NCI-H2107 treated with DMSO at 0.1 percent for 48 hours (cell line): ENCODE results near the gene RHOBTB3.
A peak's percentile ranks its signal among the peaks of the same experiment; 100 is the strongest.
"Not testable (repeated sequence)": the region's sequence is repeated elsewhere in the genome, so short reads cannot be mapped to it uniquely, and the experiment has no call there.

ENCODE experiments used
- DNase-seq: peaks from one replicate; lab custom pipeline; 2025; ENCODE audit not compliant: unreplicated experiment; lab: John Stamatoyannopoulos, UW

RHOBTB3 gene

GRCh38 chr5:95817430-95817829 is 86.3 kb downstream of the RHOBTB3 start:
- peak; percentile 8 for DNase-seq

GRCh38 chr5:95818181-95819147 is 87.3 kb downstream of the RHOBTB3 start:
- no peak for DNase-seq

GRCh38 chr5:95821110-95822021 is 90.2 kb downstream of the RHOBTB3 start:
- no peak for DNase-seq

GRCh38 chr5:95822043-95822541 is 91.0 kb downstream of the RHOBTB3 start:
- peak; percentile 13 for DNase-seq

- peak; percentile 12 for DNase-seq
Measured at GRCh38 chr5:95822542-95823181, 91.5 kb downstream of the RHOBTB3 start, which contains the start of gene GLRX. TSS of gene GLRX (minus strand) at chr5:95822726. CDS start at chr5:95822662, 64 bp downstream.

GRCh38 chr5:95823218-95823737 is 92.1 kb downstream of the RHOBTB3 start:
- DNase-seq = no peak

- DNase-seq = peak; percentile 24
Measured at GRCh38 chr5:95823738-95824609, 92.8 kb downstream of the RHOBTB3 start.

GRCh38 chr5:95824747-95825146 is 93.6 kb downstream of the RHOBTB3 start:
- no peak for DNase-seq

GRCh38 chr5:95825495-95825894 is 94.4 kb downstream of the RHOBTB3 start:
- no peak for DNase-seq

GRCh38 chr5:95826949-95827891 is 96.1 kb downstream of the RHOBTB3 start:
- DNase-seq = no peak

- DNase-seq = no peak
Measured at GRCh38 chr5:95827892-95828246, 96.7 kb downstream of the RHOBTB3 start.

- no peak for DNase-seq
Measured at GRCh38 chr5:95830226-95830625, 99.1 kb downstream of the RHOBTB3 start.

GRCh38 chr5:95832664-95833063 is 101.5 kb downstream of the RHOBTB3 start:
- DNase-seq = no peak

GRCh38 chr5:95835682-95836385 is 104.7 kb downstream of the RHOBTB3 start:
- no peak for DNase-seq

- DNase-seq = no peak
Measured at GRCh38 chr5:95836544-95836943, 105.4 kb downstream of the RHOBTB3 start.

GRCh38 chr5:95836971-95837370 is 105.8 kb downstream of the RHOBTB3 start:
- not testable (repeated sequence) for DNase-seq

- no peak for DNase-seq
Measured at GRCh38 chr5:95837492-95837891, 106.4 kb downstream of the RHOBTB3 start.

- DNase-seq = no peak
Measured at GRCh38 chr5:95838001-95838520, 106.9 kb downstream of the RHOBTB3 start.
